Stimulated activated CD8-positive, alpha-beta memory T cell treated with anti-CD3 and anti-CD28 coated beads, Interleukin-4, amount 100 ng/mL, for 1 hour (primary cell): ENCODE measurements around the gene ENOX1.

Experiments
- DNase-seq, 2 donors: peaks; one replicate each; pipeline ENCODE4 v3.0.0-alpha.2; 2020; ENCODE audit warnings: low read depth in 2 of 2, low spot score in 1 of 2

ENOX1 gene

DNA sequence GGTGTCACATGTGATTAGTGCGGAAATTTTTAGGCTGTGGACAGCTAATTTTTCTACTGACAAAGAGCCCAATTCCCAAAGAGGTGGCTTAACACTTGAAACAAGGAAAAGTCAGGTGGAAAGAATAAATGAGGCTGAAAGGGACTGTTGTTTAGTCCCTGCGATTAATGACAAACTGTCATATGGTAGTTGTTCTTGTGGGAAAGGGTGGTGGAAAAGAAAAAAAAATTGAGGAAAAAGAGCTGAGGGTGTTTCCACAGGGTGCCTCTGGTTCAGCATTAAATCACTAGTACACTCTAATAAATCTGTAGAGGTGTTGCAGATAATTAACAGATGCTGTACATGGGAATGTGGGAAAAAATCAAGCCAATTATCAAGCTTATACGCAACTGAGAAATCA is 462.6 kb downstream of the ENOX1 start:
- DNase-seq = no peak

DNA sequence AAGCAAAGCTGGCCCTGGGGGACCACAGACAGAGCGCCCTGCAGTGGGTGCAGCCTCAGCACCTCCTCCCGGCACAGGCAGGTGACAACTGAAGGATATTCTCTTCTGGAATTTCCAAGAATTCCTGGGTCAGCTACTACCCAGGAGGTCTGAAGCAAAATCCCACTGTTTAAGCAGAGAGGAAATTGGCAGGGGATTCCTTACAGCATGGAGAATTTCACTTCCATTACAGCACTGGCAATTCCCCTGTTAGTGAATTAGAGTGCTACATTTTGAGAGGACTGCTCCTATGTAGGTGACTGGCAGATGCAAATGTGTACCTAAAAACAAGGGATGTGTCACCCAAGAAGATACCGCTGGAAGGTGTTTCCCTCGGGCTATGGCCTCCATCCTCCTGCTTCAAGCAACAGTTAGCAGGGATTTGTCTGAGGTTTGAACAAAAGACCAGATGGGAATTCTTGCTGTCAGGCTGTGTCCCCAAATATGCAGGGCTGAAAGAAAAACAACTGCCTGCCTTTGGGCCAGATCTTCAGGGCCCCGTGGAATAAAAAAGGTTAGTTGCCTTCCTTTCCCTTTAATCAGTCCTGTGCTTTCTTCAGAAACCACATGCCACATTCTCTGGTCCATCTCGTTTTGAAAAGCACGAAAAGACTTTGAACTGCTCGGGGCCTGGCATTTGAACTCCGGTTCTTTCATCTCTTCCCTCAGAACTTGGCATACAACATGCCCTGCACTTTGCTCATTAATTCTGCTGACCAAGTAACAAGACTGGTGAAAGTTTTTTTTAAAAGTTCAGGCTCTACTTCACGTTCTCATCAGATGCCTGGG is 466.9 kb downstream of the ENOX1 start:
- DNase-seq = no peak

DNA sequence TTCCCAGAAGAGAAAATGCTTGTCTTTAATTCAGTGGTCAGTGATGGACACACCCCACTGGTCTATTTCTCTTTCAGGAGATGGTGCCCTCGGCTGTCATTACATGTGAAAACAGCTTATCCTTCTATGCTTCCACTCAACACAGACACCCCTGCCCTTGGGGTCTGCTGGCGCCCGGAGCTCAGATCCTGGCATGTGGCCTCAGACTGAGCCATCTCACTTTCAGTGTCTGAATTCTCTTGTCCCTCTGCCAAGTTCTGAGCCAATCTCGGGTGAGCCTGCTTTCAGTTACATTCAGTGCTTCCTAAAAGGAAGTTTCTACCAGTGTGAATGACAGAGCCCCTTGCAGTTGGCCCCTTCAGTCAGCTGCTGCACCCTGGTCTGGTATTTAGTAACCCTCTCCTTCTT is 469.8 kb downstream of the ENOX1 start:
- DNase-seq = no peak

DNA sequence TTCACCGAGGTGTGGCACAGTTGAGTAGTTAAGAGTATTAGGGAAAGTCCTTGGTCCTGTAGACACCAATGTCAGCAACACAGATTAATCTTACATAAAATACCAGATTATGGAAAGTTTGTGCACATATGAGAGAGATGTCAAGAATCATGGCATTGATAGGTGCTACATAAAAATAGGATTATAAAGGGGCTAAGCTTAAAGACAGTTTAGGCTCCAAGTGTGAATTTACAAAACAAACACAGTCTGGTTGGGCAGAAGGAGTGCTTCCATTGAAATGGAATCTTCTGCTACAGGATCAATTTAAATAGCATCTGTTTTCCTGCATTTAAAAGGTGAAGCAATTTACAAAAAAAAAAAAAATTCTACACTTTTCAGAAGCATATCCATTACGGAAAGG is 470.5 kb downstream of the ENOX1 start:
- DNase-seq = no peak

DNA sequence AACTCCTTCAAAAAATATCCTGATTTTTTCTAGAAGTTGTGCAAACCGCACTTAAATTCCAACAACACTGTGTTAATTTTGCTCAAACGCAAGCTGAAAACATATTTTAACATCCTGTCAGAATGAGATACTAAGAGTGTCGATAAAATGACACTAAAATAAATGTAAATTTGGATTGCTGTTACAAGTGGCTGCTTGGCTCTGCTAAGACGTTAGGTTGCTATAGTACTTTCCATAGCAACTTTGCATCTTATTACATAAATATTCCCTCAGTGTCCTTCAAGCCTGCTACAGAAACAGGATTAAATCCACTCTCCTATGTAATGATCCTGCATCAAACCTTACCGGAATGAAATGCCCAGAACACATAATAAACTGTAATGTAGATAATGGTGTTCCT is 471.2 kb downstream of the ENOX1 start:
- DNase-seq = no peak

DNA sequence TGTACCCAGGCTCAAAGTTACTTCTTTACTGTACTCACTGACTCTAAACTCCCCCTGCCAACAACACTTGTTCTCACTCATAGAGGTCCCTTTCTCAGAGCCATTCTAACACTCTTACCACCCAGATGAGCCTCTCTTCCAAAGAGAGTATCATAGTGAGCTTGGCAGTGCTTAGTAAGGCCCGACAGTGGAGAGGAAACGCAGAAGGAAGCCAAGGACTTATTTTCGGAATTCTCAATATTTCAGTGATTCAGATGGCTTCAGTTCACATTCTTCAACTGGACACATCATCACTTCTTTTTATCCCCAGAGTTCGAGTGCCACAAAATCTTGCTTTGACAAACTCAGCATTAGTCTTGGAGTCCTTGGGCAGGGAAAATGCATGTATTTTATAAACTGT is 477.5 kb downstream of the ENOX1 start:
- no peak for DNase-seq

DNA sequence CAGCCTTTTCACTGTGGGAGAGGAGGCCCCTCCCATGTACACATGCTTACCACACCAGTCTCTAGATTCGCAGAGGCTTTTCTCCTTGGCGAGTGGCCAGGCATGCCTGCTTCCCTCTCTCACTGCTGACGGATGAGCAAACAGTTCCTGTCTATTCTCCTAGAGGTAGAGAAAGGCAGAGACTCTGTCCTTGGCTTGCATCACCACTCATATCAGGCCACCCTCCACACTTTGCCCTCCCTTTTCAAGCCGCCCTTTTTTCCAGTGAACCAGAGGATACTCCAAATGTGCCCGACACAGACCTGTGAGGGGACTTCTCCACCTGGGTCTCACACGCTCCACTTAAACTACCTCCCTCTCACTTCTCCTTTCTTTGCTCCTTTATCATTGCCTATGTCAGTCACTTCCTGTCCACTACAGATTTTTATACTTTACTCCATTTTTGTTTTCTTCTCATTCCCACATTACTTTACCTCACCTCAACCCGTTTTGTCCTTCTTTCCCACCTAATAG is 478.8 kb downstream of the ENOX1 start:
- DNase-seq = no peak

DNA sequence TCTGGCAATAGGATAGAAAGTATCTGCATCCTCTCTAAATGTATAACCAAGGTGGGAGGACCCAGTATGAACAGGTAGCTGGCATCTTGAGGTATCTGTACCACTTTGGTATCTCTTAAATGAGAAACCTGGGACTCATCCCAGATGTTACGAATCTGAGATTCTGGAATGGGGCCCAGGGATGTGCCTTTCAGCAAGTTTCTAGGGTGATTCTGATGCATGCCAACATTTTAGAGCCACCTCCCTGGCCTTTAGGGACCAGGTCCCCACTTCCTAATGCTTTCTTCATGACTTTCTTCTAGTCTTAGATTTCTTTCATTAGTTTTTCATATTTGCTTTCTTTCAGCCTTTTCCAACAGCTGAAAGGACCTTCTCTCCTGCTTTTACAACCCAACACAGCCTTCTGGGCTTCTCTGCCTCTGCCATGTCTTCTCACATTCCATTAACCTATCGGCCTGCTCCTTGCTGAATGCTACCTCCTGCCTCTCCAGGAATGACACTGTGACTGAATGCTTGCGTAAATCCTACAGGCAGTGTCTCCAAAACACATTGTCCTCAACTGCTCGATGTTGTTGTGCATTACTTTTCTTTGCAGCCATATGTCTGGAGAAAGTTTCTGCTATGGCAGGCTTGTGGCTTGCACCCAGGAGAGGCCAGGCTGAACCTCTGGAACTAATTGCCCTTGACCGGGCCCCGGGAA is 479.4 kb downstream of the ENOX1 start:
- DNase-seq = no peak

DNA sequence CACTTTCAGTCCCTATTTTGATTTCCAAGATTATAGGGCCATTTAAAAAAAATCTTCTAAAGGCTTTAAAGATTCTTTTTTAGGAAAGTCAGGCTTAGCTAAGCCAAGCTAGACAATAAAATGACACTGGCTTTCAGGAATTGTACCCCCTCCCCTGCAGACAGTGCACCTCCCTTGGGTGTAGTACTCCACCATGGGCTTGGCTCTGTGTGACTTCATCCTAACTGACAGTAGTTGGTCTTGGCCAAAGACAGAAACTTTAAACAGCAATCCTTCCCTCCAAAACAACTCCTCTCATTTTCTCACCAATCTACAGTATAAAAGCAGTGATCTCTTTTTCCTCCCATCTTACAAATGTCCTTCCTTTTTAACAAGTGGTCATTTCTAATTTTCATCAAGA is 480.4 kb downstream of the ENOX1 start:
- no peak for DNase-seq

DNA sequence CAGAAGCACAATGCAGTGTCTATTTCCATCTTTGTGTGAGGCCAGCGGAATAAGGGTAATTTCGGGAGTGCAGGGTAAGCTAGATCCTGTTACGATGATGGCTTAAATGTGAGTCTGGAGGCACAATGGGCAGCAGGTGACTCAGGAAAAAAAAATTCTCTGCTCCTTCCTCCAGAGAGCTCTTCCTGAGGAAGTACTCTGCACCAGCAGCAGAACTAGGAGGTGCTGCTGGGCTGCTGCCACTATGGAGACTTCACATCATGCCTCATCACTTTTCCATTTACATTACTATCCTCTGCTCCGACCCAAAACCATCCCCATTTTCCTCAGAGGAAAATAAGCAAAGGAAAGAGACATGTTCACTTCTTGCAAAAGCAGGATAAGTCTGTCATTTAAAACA is 481.4 kb downstream of the ENOX1 start:
- no peak for DNase-seq

DNA sequence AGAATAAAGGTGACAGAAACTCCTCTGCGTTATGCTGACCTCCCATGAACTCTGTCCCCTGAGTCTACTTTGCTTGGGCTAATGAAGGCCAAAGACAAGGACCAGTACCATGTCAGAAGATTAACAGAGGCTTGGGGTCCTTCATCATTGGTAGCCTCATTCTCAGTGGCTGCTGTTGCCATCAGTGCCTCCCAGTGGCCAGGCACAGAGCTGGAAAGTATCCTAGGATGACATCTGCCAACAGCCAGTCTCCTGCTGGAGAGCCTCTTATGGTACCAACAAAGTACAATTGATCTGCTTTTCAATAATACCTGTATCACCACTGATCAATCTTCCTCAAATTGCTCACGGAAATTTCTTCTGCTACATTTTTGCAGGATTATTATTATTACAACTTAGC is 481.8 kb downstream of the ENOX1 start:
- DNase-seq = no peak

DNA sequence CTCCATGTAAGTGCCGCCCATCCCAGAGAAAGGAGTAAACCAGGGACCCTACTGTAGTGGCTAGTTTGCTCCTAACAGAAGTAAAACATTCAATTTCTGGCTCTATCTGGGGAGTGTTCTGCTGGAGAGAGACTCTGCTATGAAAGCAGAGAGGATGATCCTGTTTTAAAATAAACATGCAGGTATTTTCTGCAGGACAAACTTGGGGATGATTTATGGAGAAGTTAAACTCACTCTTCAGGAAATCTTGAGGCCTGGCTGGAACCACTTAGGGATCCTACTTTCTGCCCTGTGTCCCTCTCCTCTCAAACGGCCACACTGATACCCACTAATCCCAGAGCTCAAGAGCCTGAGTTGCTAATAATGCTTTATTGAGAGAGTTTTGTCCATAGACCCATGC is 482.3 kb downstream of the ENOX1 start:
- DNase-seq = no peak

DNA sequence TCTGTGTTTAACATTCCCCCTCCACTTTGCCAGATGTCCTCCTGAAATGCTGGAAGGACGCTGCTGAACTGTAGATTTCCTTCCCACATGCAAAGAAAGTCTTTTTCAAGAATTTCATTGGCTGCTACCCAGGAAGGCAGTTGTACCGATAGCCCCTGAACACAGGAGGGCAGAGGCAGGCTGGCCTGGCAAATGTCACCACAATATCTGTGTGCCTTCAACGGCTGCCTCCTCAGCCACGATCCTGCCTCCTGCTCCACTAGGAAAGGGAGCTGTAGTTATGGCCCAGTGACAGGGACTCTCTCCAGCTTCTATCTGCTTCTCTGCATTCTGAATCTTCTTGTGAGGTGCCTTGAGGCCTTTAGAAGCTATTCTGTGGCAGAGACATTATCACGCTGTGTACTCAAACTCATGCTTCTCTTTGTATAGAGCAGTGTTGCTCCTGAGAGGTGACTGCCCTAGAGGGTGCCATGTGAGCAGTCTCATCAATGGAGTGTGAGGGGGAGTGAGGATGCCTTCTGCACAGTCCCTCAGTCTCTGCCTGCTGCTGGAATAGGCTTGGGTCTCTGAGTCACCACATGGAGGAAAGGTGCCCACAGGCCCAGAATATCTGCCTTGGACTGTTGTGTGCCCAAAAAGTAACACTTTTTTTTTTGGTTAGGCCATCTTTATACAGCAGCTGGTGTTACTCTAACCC is 483.6 kb downstream of the ENOX1 start:
- no peak for DNase-seq

DNA sequence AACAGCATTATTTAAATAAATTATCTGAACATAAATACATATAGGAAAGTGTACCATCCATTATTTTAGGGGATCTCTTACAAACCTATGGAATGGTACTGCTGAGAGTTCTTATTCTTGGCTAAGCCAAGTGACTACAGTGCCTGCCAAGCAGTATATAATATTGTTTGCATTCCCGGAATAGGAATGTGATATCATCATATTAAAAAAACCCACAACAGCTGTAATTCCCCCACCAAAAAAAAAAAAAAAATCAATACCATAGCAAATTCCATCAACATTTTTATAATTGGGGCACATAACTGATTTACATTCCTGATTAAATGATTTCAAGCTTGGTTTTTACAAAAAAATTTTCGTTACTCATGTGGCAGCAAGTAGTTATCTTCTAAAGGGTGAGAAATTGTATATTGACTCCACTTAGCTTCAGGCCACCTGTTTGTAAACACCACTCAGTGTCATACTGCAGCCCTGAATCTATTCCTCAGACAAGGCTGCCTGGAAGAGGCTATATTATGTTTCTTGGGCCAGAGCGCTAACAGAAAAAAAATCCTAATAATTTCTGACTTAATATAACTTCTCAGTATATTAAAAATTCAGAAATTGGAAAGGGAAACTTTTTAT is 485.3 kb downstream of the ENOX1 start:
- DNase-seq = no peak

DNA sequence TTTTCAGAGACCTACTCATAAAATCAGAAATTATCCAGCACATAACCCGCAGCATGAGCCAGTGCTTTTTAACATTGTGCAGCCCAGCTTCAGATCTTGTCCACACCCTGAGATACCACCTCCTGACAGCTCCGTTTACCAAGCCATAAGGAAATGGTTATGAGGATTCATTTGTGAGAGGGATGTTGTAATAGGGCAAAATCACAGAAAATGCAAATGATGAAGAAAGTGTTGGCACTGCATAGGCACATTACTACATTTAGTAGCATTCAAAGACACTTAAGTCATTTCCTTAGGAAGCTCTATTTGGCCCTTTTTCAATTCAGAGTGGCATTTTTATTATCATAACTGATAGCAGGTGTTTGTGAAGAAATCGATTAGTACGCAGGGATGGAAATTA is 485.9 kb downstream of the ENOX1 start:
- no peak for DNase-seq

DNA sequence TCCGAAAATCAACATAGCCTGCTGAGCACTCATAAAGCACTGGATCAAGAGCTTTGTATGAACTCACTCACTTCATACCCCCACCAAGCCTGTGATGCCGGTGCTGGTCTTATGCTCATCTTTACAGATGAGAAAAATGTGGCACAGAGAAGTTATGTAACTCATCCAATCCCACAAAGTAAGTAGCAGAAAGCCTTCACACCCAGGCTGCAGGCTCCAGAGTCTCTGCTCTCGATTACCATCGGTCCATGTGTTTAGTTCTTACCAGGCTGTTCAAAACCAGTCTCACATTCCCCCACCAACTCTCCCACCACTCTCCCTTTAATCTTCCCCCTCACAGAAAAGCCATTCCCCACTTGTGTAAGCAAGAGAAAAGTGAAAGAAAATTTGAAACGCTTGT is 487.4 kb downstream of the ENOX1 start:
- DNase-seq = no peak

DNA sequence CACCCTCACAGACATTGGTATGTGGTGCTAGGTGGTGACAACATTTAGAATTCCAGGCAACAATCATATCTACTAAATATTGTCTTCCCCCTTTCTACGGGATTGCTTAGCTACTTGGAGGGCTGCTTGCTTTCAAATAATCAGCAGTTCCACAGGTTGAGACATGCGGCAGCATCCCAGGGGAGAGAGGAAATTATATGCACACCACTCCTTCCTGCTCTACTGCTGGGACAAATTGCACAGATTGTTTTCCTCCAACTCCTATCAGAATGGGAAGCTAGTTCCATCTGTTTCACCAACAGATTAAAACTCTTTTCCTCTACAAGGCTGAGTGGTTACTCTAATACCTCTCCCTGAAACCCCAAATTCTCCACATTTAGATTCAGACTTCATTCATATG is 488.0 kb downstream of the ENOX1 start:
- DNase-seq = no peak

DNA sequence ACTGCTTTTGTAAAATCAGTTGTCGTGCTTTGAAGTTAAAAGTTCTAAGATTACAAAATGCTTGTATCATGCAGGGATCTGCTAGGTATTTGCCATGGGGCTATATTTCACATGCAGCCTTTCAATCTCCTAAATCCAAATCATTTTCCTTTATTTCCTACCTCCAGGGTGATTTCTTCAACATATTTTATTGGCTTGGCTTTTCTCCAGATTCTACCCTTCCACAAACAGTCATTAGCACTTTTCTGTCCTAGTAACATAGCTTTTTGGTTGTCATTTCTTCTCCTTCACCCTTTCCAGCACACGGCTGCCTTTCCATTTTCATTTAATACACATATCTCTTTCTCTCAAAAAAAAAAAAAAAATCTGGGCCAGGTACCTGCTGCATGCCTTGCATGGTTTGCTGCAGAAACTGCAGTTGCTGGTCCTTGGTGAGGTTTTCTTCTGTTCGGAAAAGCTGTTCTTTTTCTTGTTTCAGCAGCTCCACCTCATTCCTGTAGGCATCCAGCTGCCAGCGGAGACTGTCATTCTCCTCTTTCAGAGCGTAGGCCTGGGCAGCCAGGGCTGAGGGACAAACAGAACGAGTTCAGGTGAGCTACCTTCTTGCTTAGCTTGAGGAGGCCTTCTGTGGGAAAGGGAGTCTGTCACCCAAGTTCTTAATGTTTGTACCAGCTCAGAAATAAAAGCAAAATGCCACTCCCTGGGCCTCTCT is 488.6 kb downstream of the ENOX1 start:
- DNase-seq = no peak

DNA sequence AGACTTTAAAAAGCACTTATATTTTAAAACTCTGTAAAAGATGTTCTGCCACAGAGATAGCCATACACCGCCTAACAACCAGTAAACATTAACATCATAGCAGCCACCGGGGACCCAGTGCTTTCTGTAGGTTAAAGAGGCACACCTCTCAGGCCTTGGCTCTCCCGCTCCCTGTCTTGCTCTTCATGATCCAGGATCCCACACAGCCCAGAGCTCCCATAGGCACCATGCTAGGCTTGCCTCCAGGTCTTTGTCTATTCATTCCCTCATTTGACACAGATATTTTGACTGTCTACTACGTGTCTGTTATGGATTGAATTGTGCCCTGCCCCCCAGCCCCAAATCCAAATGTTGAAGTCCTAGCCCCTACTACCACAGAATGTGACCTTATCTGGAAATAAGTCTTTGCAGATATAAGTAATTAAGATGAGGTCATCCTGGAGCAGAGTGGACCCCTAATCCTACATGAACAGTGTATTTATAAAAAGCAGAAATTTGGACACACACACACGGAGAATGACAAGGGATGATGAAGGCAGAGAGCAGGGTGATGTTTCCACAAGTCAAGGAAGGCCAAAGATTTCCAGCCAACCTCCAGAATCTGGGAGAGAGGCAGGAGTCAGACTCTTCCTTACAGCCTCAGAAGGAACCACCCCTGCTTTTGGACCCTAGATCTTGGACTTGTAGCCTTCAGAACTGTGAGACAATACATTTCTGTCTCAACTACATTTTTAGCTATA is 490.8 kb downstream of the ENOX1 start:
- no peak for DNase-seq

DNA sequence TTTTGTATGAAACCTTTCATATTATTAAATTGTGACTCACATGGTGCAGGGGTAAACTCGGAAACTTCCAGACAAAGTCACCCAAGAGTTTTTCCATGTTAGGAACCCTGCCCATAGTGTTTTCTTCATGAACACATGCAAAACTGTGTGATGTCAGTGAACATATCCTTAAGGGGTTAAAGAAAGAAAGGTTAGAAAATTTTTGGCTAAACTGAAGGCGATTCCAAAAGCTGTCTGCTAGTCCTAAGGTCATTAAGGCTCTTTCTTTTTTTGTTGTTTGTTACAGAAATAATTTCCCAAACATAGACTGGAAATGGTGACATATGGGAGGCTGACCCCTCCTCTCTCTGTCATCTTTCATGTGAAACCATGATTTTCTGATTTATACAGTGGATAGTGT is 491.5 kb downstream of the ENOX1 start:
- no peak for DNase-seq
